GM13976 (cell line): ENCODE data around the gene APBA2.

Experiments
- DNase-seq: peaks from one replicate; pipeline ENCODE4 v3.0.0; 2012; ENCODE audit warnings: low spot score
- CTCF ChIP-seq: IDR thresholded peaks from 2 replicates; pipeline ENCODE4 v1.5.1; 2012; ENCODE audit warnings: borderline replicate concordance, mild to moderate bottlenecking; ENCODE audit not compliant: insufficient read depth; ENCODE audit errors: extremely low read depth, missing control alignments, control extremely low read depth
- in situ Hi-C: fragments of 300-500 bp; cut with MboI; formaldehyde crosslinking; loops from one replicate; pipeline ENCODE4 v1.12.0; 2022; ENCODE audit warnings: low sequenced_read_pairs, mixed read lengths, inconsistent platforms; ENCODE audit not compliant: unreplicated experiment

The APBA2 gene

DNA sequence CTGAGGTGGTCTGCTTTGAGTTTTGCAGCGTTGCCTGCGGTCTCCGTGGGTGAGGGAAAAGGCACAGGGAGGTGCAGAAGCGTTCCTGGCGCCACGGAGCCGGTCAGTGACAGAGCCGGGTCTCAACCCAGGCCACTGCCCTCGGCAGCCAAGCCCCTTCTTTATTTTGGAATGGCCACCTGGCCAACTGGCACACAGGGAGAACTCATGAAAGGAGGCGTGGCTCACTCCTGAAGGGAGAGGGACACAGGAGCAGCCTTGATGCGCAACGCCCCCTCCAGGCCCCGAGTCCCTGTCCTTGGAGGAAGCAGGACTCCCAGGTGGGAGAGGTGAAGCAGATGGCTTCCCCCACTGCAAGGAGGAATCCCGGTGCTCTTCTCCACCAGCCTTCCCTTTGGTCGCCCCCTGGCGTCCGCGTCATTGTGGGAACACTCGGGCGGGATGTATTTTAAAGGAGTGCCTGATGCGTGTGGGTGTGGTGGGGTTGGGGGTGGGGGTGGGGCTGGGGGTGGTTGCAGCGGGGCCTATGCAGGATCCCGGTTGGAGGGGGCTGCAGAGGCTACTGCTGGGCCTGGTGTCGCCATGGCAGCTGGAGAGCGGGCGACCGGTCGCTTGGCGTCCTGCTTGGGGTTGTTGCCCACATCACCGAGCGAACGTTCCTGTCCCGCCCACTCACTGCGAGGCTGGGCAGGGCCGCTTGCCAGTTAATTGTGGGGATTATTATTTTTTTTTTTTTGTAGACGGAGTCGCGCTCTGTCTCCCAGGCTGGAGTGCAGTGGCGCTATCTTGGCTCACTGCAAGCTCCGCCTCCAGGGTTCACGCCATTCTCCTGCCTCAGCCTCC, 32.6 kb downstream of the APBA2 start:
- in situ Hi-C loops, result no loop called here
- DNase-seq, result no peak
- no peak for TF ChIP-seq CTCF

- DNase-seq, result no peak
Observed at GRCh38 chr15:28919201-28919635, 33.4 kb downstream of the APBA2 start.

GRCh38 chr15:28919679-28920655, 34.2 kb downstream of the APBA2 start:
- no peak for DNase-seq
- in situ Hi-C loops, result no loop called here
- TF ChIP-seq CTCF, result no peak

More at GRCh38 chr15:28919201-28919635, 33.4 kb downstream of the APBA2 start:
- no peak for TF ChIP-seq CTCF
- in situ Hi-C loops, result no loop called here

DNA sequence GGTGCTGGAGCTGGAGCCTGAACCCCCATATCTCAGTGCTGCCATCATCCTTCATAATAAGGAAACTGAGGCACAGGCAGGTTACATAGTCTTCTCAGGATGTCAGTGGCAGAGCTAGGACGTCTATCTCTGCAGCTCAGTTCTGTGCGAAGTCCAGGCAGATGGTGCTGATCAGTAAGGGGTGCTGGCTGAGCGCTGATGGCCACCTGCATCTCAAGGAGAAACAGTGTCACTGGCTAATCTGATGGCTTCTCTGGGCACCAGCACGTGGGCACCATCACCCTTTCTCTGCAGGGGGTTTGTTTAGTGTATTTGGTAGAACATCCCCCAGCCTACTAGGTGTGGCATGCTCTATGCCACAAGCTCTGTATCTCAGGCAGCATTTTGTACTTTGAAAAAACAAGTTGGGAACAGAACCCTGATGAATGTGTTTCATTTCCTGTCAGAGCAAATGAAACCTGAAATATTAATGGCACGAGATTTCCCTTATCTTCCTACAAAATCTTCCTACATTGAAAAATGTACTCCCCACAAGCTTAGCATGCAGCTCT, 35.1 kb downstream of the APBA2 start:
- DNase-seq, result no peak
- no peak for TF ChIP-seq CTCF
- in situ Hi-C loops, result no loop called here

GRCh38 chr15:28921336-28921735, 35.6 kb downstream of the APBA2 start:
- no peak for DNase-seq
- in situ Hi-C loops, result no loop called here
- TF ChIP-seq CTCF, result no peak
